Pericardium fibroblast (primary cell): ENCODE measurements around the gene AP3M1. TPM values are rescaled to one million over a fixed set of nuclear protein-coding genes. Genes with fewer than 3 reads are reported as not detected.

Source experiments
- total RNA-seq: library from RNA; depleted of rRNA; stranded (reverse); fragments of >200 nt; gene quantifications from 2 replicates; pipeline ENCODE4 v1.2.3, GENCODE V29; 2015

The AP3M1 gene
- 23.3 and 27.9 TPM in 2 replicates for total RNA-seq

GRCh38 chr10:74150204-74150989, at the start of gene AP3M1:
TSS of gene AP3M1 (minus strand) at chr10:74150828. CDS start at chr10:74138379, 12,449 bp downstream.

GRCh38 chr10:74150990-74151878, 606 bp upstream of the AP3M1 start, which contains the start of gene ADK:
TSS of gene ADK (plus strand) at chr10:74151221. CDS start at chr10:74151279, 58 bp downstream.

Other genes starting within 250 kb of the AP3M1 start
- 52.7 and 77.5 TPM in 2 replicates for gene PLAU, start 239.7 kb downstream of the AP3M1 start, total RNA-seq
- gene VCL, start 152.7 kb downstream of the AP3M1 start, total RNA-seq: 101 and 277 TPM in 2 replicates
- 16.1 and 22.1 TPM in 2 replicates for gene ADK, start 393 bp upstream of the AP3M1 start, total RNA-seq